Right ventricle myocardium superior (tissue), 1 donor: ENCODE results near the gene BBLN. TPM values are rescaled to one million over a fixed set of nuclear protein-coding genes. Genes with fewer than 3 reads are reported as not detected.
"Not testable (repeated sequence)": the region's sequence is repeated elsewhere in the genome, so short reads cannot be mapped to it uniquely, and the experiment has no call there.

ENCODE experiments used
- ATAC-seq: fragments of 200-7000 bp; cut with Tn5 transposase; one replicate; pipeline ENCODE4 v1.9.1; 2020; ENCODE audit warnings: mild to moderate bottlenecking; ENCODE audit not compliant: poor library complexity
- DNase-seq: peaks from one replicate; pipeline ENCODE4 v3.0.0-alpha.2; 2020
- intact Hi-C: fragments of 100-400 bp; cut with DNase I; formaldehyde crosslinking; loops from one replicate; pipeline ENCODE4 v1.11.2; 2022
- total RNA-seq: library from RNA; stranded (reverse); fragmentation: NEBNext Ultra II Directional; extraction: Animal tissue kit (Norgen Biotek cat#: 25700); gene quantifications from one replicate; pipeline ENCODE4 v1.2.1, GENCODE V29; 2021
- donor health status: DM: no; HTN: yes; CAD: no; lungs with severe emphysema.

The BBLN gene
- total RNA-seq, 1 donor from 2014 or later, result 31.3 TPM

- ATAC-seq (no peak), DNase-seq (no peak)
- intact Hi-C loops, result no loop called here
Observed at GRCh38 chr9:128178806-128179431, 18.9 kb downstream of the BBLN start.

GRCh38 chr9:128180001-128180400, 19.9 kb downstream of the BBLN start:
- intact Hi-C loops, result no loop called here

GRCh38 chr9:128180447-128180846, 20.4 kb downstream of the BBLN start:
- intact Hi-C loops, result no loop called here
- ATAC-seq (no peak), DNase-seq (no peak)

More at GRCh38 chr9:128180001-128180400, 19.9 kb downstream of the BBLN start:
- DNase-seq (no peak), ATAC-seq (no peak)

- ATAC-seq, intact Hi-C loops: not testable (repeated sequence)
- peak; percentile 71 for DNase-seq
Observed at GRCh38 chr9:128181480-128181879, 21.4 kb downstream of the BBLN start.

- DNase-seq (no peak), ATAC-seq (no peak)
- intact Hi-C loops, result no loop called here
Observed at GRCh38 chr9:128182893-128183588, 23.0 kb downstream of the BBLN start.

- ATAC-seq, result no peak
- intact Hi-C loops, result no loop called here
- no peak for DNase-seq
Observed at GRCh38 chr9:128185979-128186965, 26.2 kb downstream of the BBLN start.

GRCh38 chr9:128187361-128187760, 27.3 kb downstream of the BBLN start:
- no peak for DNase-seq
- no peak for ATAC-seq
- intact Hi-C loops, result no loop called here

GRCh38 chr9:128188209-128188608, 28.1 kb downstream of the BBLN start:
- DNase-seq (no peak), ATAC-seq (no peak)
- intact Hi-C loops, result no loop called here

- ATAC-seq (no peak), DNase-seq (no peak)
- intact Hi-C loops, result no loop called here
Observed at GRCh38 chr9:128190013-128190412, 29.9 kb downstream of the BBLN start.

GRCh38 chr9:128190516-128191405, 30.7 kb downstream of the BBLN start:
- intact Hi-C loops, result no loop called here

GRCh38 chr9:128191406-128192046, 31.5 kb downstream of the BBLN start, which contains the start of gene CIZ1:
TSS of gene CIZ1 (minus strand) at chr9:128191572. CDS start at chr9:128190857, 715 bp downstream.
- DNase-seq (peak; percentile 87), ATAC-seq (peak; percentile 96)
- intact Hi-C loops, result no loop called here

More at GRCh38 chr9:128190516-128191405, 30.7 kb downstream of the BBLN start:
- ATAC-seq (peak; percentile 27), DNase-seq (no peak)

GRCh38 chr9:128192601-128193371, 32.7 kb downstream of the BBLN start:
- DNase-seq, result peak; percentile 82
- intact Hi-C loops, result no loop called here
- peak; percentile 72 for ATAC-seq

GRCh38 chr9:128193469-128194096, 33.5 kb downstream of the BBLN start:
- ATAC-seq, result no peak
- DNase-seq, result no peak
- intact Hi-C loops, result no loop called here

GRCh38 chr9:128201441-128202369, 41.6 kb downstream of the BBLN start:
- DNase-seq, result no peak
- no peak for ATAC-seq
- intact Hi-C loops, result no loop called here

GRCh38 chr9:128202648-128203023, 42.6 kb downstream of the BBLN start:
- ATAC-seq (no peak), DNase-seq (no peak)
- intact Hi-C loops, result no loop called here
